ENCODE results near the gene LPCAT2.

- no peak for TF ChIP-seq POLR2A (IDR thresholded peaks at IDR 0.05)
- TF ChIP-seq CTCF (IDR thresholded peaks at IDR 0.05): no peak
Measured at GRCh38 chr16:55568207-55568606, 59.3 kb downstream of the LPCAT2 start.

All from esophagus squamous epithelium (tissue), 4 donors.